IPS-18c (cell line): ENCODE measurements around the gene MAPK11.

Experiments used
- H3K4me3 ChIP-seq: 2 replicates; pipeline ENCODE4 v1.7.0; 2013; ENCODE audit warnings: low read depth, mild to moderate bottlenecking, low read length, moderate library complexity; ENCODE audit not compliant: insufficient read depth
- H3K9me3 ChIP-seq: one replicate; pipeline ENCODE4 v1.6.1; 2013; ENCODE audit warnings: mild to moderate bottlenecking, low read length, moderate library complexity; ENCODE audit not compliant: control insufficient read depth, insufficient read depth

MAPK11 gene

DNA sequence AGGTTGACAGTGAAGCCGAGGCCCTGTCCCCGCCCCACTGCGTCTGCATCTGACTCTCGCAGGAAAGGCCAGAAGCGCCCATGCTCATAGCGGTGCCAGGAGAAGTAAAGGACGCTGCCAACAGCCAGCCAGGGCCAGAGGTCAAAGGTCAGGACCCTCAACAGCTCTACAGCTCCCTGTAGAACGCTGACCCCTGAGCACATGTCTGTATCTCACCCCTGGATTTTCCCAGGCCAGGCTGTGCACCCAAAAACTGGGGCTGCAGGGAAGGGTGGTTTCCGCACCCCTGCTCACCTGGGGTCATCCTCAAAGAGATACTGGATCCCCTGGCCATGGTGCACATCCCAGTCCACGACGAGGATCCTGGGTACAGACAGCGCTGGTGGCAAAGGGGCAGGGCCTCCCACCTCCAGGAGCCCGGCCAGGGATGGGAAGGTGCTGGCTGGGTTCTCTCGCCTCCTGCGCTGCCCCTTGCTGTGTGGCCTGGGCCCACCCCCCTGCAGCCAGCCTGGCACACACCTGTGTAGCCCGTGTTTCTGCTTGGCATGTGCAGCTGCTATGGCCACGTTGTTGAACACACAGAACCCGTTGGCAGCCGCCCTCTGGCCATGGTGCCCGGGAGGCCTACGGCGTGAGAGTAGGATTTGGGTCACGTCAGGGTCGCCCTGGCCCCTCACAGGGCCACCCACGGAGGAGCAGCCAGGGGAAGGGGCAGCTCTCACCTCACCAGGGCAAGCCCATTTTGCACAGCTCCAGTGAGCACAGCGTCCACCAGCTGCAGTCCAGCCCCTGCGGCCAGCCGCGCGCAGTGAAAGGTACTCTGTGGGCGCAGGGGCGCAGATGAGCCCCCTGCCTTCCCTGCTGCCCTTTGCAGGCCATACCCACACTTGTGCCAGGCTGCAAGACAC is 20.6 kb downstream of the MAPK11 start:
- no peaks in the 10 kb centered on the region for H3K9me3 ChIP-seq

DNA sequence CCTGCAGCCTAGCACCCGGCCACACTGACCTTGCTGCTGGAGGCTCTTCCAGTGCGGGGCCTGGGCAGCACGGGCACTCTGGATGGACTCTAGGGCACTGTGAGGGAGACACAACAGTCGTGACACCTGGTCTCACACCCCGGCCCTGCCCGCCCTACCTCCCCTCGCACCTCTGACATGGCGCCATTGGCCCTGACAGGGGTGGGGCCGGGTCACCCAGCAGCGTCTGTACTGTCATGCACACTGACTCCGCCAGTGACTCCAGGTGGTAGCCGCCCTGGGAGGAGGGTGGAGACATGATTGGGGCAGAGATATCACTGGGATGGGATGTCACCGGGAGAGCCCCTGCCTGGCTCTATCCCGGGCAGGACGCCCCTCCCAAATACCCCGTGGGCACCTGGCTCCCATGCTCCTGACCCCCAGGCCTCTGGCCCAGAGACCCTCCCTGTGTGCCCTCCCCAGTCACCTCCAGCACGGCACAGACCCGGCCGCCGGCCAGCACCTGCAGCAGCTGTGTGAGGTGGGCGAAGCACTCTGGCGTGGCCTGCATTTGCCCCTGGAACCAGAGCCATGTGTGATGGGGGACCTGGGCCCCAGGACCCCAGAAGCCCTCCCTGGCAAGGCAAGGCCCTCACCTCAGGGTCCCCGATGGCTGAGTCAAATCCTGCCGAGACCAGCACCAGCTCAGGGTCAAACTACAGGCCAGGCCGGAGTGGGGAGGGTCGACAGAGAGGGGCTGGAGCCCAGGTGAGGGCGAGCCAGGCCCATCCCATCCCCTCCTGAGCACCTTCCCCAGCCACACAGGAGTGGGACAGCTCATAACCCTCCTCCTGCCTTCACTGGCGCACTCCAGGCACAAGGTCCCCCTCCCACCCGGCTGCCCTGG is 21.7 kb downstream of the MAPK11 start:
- Histone ChIP-seq H3K9me3 (no peaks in the 10 kb centered on the region), H3K4me3 (no peak overlapping the region)

More for the DNA sequence above, 20.6 kb downstream of the MAPK11 start:
- H3K4me3 ChIP-seq: no peak overlapping the region

DNA sequence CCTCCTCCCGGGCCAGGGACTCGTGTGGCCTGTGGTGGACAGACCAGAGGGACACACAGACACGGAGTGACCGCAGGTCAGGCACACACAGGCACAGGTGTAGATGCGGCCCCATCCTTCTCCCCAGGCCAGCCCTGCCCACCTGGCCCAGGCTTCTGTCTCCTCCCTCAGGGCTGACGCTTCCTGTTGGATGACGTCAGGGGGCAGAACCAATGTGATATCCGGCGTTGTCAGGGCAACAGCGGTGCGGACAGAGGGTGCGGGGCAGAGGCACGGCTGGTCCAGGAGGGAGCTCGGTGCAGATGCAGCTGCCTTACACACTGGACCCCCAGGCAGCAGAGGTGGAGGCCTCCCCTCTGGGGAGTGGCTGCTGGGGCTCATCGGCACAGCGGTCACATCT is 22.4 kb downstream of the MAPK11 start:
- no peak overlapping the region; the same call in 1 of the 2 replicates for H3K4me3 ChIP-seq
- H3K9me3 ChIP-seq: no peaks in the 10 kb centered on the region

DNA sequence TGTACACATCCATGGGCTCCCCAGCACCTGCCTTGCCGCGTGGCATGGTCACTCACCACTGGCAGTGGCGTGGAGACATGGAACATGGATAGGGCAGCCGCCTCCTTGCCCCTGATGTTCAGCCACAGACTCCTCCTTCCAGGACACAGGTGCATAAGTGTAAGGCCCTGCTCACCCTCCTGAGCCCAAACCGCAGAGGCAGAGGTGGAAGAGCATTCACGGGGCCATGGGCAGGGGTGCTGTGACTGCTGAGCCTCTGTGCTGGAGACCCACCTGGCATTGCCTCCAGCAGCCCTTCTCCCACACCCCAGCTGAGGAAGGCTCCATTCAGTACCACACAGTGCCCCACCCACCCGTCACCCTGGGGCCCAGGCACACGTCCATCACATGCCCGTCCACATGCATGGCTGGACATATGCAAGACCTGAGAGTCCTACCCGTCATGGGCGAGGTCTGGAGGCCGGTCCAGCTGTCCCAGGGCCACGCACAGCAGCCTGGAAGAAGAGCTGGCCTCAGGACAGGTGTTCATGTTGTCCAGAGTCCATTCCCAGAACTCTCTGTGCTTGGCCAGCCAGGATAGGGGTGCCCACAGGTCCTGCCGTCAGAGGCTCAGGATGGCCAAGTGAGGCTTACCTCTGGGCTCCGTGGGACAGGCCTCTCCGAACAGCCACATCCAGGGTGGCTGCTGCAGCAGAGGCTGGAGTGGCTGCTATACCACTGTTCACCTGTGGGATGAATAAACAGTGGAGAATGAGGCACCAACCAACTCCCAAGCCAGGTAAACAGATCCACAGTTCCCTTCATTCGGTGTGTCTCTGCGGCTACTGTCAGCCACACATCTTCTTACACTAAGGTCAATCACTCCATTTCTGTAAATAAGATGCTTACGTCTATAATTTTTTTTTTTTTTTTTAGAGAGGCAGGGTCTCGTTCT is 23.7 kb downstream of the MAPK11 start:
- peak overlapping the region; percentile 98; the same call in 1 of the 2 replicates for H3K4me3 ChIP-seq
- H3K9me3 ChIP-seq: no peaks in the 10 kb centered on the region

DNA sequence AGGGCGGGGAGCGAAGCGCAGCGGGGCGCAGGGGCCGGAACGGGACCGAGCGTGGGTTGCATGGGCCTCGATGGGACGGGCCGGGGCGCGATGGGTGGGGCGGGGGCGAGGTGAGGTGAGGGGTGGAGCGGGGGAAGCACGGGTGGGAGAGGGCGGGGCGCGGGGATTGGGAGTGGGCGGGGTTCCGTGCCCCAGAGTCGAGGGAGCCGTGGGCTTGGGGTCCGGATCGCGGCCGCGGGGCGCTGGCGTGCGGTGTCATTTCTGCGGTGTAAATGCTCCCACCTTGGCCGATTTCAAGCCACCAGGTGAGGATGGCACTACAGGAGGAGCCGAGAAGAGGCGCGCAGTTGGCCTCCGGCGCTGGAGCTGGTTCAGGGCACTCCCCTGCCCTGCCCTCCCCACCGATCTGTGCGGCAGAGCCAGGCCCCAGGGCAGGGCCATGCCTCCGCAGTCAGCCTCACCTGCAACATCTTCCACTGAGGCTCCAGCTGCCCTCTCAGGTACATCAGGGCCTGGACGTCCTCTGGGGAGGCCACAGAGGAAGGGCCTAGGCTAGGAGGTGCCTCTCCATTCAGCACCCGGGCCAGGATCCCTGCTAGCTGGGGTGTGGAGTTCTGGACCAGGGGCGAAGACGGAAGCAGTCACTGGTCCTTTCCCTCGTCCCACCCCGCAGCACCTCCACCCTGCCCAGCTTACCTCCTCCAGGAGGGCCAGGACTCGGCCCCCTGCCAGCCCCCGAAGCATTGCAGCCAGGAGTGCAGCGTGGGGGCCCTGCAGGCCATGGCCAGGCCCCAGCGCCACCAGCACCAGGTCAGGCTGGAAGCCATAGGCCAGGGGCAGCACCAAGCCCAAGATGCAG is 24.7 kb downstream of the MAPK11 start:
- H3K4me3 ChIP-seq: peak overlapping the region; percentile 98
- no peaks in the 10 kb centered on the region for H3K9me3 ChIP-seq

DNA sequence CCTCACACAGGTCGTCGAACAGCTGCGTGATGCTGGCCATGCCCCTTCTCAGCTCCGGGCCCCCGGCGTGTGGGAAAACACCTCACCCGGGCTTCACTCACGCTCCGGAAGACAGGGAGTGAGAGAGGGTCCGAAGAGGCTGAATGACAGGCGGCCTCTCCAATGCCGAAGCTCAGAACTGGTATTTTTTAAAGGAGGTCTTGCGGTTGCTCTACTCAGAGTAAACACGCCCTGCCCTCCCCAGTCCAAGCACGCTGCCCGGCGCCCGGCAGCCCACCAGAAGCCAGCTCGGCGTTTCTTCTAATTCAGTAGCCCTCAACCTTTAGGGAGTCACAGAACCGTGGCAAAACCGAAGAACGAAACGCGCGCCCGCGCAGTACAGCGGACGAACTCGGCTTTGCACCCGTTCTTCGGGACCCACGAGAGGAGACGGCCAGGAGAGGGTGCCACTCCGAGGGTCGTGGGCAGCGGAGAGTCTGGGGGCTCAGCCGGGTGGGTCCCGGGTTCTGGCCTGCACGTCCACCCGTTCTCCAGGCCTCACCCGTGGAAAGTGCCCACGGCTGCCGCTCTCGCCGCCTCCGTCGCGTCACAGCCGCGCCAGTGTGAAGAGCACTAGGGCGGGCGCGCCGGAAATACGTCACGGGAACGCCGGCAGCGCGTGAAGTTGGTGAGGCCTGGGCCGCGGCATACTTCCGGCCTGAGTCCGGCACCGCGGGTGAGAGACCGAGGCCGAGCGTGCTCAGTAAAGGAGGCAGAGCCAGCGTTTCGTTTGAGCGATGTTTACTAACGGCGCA is 25.6 kb downstream of the MAPK11 start, which contains the start of gene TUBGCP6:
TUBGCP6 (minus strand) TSS at position 604 of the 794 bp plus-strand sequence; CDS start at position 40, 564 bp downstream.
- H3K4me3 ChIP-seq: peak within 1 kb of the TSS; percentile 98
- H3K9me3 ChIP-seq: no peaks in the 10 kb centered on the region

DNA sequence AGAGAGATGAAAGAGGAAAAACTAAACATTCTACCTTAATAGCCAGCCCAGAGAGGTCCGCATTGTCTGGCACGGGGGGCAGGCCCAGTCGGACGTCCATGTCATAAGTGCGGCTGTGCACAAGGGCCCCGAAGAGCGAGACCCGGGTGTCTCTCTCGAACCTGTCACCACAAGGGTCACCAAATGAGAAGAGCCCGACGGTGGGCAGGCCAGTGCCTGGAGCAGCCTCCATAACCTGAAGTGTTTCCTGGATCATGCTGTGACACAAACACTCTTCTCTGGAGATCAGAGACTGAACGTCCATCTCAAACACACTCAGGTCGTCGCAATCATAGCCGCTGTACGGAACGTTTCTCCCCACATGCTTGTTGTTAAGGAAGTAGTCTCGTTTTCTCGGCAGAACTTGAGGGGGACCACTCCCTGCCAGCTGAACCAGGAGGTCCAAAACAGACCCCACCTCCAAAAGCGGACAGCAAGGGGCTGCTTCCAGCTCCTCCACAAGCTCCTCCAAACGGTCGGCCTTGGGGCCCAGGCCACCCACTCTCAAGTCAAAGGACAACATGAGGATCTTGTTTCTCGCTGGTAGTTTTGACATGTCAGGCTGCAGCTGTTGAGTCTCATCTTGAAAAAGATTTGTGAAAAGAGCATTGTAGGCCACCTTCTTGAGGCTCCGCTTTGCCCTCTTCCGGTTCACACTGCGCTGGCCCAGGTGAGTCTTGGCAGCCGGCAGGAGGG is 26.3 kb downstream of the MAPK11 start:
- peak overlapping the region; percentile 98 for H3K4me3 ChIP-seq
- H3K9me3 ChIP-seq: no peaks in the 10 kb centered on the region

DNA sequence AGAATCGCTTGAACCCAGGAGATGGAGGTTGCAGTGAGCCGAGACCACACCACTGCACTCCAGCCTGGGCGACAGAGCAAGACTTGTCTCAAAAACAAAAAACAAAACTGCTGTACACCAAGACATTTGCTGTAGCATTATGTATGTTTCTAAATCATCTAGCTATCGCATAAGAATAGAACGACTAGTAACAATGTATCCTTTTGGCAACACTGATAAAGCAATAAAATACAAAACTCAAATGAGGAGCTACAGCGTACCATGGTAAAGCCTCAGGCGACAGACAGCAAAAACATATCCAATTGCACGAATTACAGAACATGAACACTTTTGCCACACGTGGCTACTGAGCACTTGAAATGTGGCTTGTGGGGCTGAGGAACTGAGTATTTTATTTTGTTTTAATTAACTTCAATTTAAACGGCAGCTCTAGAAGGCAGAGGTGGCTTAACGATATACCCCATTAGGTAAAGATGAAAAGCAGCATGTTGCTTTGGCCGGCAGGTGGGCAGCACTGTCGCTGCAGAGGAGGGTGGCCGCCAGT is 27.7 kb downstream of the MAPK11 start:
- Histone ChIP-seq H3K9me3 (no peaks in the 10 kb centered on the region), H3K4me3 (no peak overlapping the region)

DNA sequence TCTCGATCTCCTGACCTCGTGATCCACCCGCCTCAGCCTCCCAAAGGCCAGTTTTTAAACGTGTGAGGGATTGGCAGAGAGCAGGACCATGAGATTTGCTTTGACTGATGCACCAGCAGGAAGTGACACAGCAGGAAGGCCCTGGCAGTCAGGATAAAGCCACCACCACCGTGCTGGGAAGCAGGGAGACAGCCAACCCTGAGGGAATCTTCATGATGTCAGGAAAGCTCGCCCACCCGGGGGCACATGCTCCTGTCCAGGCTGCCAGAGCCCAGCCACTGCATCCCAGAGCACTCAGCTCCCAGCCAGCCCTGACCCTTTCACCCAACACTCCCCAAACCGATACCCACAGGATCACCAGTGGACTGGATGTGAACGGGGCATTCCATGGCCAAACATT is 31.4 kb downstream of the MAPK11 start:
- H3K4me3 ChIP-seq: no peak overlapping the region
- H3K9me3 ChIP-seq: no peaks in the 10 kb centered on the region

DNA sequence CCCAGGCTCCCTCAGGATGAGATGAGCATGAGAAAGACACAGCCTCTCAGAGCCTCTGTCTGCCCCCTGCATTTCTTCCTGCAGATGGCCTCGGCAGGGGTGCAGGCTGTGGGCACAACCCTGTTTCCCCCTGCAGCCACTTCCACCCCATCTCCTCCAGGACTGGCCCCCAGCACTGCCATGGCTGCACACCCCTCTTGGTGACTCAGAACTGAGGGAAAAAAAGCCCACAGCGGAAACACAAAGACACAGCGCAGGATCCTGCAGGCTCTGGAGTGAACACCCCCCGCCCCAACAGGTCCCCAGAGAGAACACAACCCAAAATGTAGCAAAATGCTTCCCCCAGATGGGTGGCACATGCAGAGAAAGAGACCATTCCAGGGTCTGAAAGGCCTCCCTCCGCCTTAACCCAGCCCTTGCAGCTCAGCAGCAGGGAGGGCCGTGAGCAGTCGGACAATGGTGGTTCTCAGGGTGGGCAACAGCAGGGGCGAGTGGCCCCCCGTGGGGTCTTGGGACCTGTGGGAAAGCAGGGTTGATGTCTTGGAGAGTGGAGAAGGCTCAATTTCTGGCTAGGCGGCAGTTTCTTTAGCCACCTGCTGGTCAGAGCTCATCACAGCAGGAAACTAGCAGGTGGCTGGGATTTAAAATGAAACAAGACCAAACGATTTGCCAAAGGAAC is 33.3 kb downstream of the MAPK11 start:
- no peak overlapping the region for H3K4me3 ChIP-seq
- no peaks in the 10 kb centered on the region for H3K9me3 ChIP-seq

DNA sequence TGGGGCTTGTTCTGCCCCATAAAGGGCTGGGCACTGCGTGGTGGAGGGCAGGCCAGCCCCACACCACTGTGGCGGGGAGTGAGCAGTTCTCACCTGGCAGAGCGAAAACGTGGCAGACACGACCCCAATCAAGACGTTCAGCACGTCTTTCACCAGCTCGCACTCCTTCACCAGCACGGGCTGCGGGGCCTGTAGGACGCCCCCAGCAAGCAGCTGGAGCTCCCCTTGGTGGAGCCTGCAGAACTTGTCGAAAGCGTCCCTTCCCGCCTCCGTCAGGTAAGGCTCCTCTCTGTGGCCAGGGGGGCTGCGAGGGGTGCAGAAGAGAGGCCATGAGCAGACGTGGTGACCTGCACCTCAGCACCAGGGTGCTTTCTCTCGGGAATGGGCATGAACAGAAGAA is 37.0 kb downstream of the MAPK11 start:
- no peak overlapping the region for H3K4me3 ChIP-seq
- H3K9me3 ChIP-seq: no peaks in the 10 kb centered on the region

DNA sequence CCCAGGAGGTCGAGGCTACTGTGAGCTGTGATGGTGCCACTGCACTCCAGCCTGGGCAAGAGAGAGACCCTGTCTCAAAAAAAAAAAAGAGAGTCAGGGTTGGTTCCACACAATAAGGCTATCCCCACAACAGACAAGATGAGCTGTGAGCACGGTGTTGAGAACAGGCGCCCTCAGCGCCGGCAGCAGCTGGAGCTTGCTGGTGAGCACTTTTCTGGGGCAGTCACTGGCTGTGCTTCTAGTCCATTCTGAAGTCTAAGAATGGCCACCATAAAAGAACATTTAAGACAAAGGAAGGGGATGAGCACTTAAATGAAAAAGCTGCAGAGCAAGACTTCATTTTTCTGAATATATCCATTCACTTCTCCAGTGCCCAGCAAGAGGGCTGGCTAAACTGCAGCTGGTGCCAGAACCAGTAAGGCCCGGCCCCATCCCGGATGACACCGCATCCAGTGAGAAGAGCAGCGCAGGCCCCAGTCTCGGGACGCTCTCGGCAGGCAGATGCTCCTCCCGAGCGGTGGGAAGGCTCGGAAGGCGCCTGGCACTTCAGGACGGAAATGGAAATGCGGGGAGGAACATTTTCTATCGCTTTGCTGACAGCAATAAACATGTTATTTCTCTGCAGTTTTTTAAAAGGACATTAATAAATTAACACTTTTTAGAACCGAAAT is 37.6 kb downstream of the MAPK11 start:
- H3K9me3 ChIP-seq: no peaks in the 10 kb centered on the region

DNA sequence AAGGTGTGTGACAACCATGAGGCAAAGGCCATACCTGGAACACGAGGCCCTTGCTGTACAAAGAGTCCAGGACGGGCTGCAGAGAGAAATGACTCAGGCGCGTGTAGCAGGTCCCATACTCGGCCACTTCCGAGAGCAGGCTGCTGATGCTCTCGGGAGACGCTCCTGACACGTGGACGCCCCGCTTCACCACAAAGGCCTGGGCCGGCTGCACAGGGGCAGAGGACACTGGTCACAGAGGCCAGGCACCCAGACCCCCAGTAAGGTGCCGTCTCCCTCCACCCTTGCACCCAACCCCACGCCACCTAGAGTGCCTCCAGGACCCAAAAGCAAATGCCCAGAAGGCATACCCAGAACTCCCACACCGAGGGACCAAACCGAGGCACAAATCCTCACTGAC is 40.8 kb downstream of the MAPK11 start:
- Histone ChIP-seq H3K4me3 (no peak overlapping the region), H3K9me3 (no peaks in the 10 kb centered on the region)

More for the DNA sequence above, 37.6 kb downstream of the MAPK11 start:
- no peak overlapping the region for H3K4me3 ChIP-seq

DNA sequence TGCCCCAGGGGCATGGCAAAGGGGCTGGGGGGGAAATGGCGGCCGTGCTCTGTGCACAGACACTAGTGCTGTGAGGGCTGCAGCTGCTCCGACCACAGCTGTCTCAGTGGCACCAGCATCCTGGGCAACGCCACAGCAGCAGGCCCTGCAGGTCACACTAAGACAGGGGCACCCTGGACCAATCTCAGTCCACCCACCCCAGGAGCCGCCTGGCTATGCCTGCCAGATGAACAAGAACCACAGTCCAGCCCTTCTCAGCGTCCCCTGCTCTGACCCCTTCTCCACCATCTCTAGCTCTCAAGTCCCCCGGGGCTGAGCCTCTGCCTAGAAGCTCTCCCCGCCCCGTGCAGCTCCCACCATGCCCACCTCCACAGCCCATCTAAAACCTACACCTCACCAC is 41.8 kb downstream of the MAPK11 start:
- H3K9me3 ChIP-seq: no peaks in the 10 kb centered on the region
- H3K4me3 ChIP-seq: no peak overlapping the region
